8988T (cell line): ENCODE data around the gene NPY2R.

Experiments used
- DNase-seq: peaks from one replicate; pipeline ENCODE4 v3.0.0; 2011

NPY2R gene

GRCh38 chr4:155208258-155209054 lies at the start of gene NPY2R:
Gene NPY2R (plus strand): TSS chr4:155208636. CDS start chr4:155213940, 5,304 bp downstream.
- no peak for DNase-seq

DNA sequence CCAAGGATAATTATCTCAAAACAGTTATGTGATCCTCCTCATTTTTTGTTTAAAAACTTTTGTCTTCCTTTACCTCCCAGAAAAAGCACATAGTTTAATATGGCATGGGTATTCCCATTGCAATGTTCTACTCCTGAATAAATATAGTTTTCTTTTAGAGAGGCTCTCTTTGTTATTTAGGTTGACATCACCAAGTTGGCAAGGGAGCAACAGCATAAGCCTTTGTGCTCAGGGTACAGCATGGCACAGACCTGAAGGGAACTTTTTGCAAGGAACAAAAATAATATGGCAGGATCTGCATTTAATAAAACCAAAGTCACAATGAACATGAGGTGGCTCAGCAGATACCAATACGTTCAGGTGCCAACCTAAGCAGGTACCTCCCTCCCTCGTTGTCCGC lies 47.1 kb upstream of the NPY2R start:
- no peak for DNase-seq

DNA sequence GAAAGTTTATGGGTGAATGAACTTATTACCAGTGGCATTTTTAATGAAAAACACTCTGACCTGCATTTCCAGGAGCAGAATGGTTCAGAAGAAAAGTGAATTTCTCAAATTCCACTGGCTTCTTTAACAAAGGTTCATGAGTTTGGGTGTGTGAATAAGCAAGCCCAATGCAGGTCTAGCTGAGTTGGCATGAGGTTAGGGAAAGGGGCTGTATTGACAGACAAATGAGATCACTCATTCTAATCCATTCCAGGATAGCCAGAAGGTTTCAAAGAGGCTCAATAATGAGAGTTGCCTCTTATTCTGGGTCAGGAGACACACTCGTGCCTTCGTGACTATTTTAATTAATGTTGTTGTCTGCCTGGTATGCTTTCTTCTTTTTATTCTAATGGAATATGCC lies 43.7 kb upstream of the NPY2R start:
- DNase-seq, result no peak

GRCh38 chr4:155170569-155170968 lies 37.9 kb upstream of the NPY2R start:
- DNase-seq, result no peak

GRCh38 chr4:155173371-155173770 lies 35.1 kb upstream of the NPY2R start:
- DNase-seq, result no peak

GRCh38 chr4:155174668-155175067 lies 33.8 kb upstream of the NPY2R start:
- DNase-seq, result no peak

DNA sequence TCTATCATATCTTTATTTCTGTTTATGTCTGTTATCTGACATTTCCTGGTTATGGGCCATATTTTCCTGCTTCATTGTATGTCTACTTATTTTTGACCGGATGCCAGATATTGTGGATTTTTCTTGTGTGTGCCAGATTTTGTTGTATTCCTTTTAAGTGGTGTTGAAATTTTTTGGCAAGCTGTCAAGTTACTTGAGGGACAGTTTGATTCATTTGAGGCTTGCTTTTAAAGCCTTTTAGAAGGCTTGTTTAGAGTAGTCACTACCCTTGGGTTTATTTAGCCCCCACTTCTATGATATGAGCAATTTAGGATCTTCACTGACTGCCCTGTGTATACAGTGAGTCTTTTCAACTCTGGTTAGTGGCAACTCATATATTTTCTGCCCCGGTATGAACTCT lies 29.2 kb upstream of the NPY2R start:
- no peak for DNase-seq

- no peak for DNase-seq
These were observed 21.5 kb upstream of the NPY2R start for GRCh38 chr4:155186972-155187371.

DNA sequence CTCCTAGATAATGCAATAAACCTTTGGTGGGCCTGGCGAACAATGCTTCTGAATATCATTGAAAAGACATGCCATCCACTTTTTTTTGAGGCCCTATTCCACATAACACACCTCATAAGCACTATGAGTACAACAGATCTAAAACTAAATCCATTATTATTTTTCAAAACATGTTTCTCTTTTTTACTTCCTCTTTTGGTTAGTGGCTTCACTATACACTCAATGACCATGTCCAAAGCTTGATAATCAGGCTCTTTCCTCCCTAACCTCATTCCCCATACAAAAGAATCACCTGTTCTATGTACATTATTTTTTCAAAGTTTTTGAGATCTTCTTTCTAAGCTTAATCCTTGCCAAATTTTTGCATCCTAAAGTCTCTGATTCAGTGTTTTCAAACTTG lies 20.4 kb upstream of the NPY2R start:
- DNase-seq, result no peak

DNA sequence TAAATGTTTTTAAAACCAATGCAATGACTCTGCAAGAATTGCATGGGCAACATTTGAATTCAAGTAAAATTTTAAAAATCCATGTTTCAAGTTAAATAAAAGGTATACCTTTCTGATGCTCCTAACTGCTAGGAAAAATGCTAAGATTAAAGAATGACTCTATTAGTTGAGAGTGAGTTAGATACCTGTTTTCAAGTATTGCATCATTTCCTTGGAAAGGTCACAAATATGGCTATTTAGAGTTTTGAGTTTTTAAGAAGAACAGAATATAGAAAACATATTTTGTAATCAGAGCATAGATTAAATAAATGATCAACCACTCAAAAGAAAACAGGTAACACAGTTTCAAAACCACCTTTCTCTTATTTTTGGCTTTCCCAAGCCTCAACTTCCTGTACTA lies 18.3 kb upstream of the NPY2R start:
- no peak for DNase-seq

- DNase-seq, result no peak
These were observed 10.7 kb upstream of the NPY2R start for GRCh38 chr4:155197757-155198156.

GRCh38 chr4:155207534-155208257 lies 740 bp upstream of the NPY2R start:
- no peak for DNase-seq

DNA sequence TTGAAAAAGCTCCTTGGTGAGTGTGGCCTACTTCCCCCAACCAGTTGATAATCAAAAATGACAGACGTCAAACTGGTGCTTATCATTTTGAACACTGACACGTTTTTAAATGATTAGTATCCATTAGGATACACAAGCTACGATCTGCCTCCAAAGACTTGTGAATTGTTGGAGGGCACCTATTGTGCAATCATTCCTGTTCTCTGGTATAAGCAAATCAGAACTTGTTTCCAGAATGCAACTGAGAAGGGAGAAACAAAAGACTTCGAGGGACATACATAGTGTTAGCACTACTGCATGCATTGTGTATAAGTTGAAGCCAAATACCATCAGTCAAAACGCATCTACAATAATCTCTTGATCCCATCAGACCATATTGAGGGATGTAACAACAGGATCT lies 11.6 kb downstream of the NPY2R start:
- DNase-seq, result no peak

DNA sequence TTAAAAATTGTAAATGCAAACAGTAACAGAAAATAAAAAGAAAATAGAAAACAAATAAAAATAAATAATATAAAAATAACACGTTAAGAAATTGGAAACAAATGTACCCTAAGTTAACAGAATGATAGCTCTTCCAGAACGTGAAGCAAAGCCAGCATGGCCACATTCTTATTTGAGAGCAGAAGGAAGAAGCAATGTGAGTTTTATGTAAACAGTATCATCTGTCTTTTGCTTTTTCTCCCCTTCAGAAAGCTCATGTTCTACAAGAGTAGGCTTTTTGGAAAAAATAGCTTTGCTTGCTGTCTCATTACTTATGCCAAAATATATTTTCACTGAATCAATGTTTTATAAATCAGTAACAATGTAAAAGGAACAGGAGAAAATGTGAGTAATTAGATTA lies 18.7 kb downstream of the NPY2R start:
- DNase-seq, result no peak

GRCh38 chr4:155228713-155229112 lies 20.3 kb downstream of the NPY2R start:
- no peak for DNase-seq

GRCh38 chr4:155232432-155232831 lies 24.0 kb downstream of the NPY2R start:
- no peak for DNase-seq

DNA sequence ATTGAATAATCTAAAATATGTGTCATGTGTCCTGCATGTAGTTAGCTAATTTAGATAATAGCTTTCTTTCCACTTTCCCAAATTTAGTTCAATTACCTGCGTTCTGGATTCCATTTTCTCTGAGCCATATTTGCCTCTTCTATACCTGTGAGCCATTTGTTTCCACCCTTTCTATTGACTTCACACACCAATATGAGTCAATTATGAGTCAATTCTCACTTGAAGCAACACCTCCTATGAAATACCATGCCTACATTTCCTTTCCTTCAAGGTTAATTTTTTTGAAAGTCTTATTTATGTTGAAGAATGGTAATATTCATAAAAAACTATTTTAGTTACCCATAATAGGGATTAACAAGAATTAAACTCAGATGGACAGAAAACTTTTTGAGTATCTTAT lies 25.8 kb downstream of the NPY2R start:
- no peak for DNase-seq

DNA sequence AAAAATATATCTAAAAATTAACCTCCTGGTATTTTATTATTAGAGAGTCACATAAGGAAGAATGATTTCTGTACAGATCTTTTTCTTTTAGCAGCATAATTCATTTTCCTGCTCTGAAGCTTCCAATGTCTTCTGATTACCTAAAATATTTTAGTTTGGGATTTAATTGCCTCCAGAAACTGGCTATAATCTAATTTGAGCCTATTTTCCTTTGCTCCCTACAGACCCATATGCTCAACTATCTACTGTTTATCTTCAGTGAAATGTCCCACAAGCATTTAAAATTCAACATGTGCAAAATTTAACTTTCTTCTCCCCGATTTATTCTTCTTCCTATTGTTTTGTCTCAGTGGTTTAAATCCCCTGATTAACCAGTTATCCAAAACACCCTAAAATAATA lies 29.1 kb downstream of the NPY2R start:
- no peak for DNase-seq

- no peak for DNase-seq
These were observed 32.8 kb downstream of the NPY2R start for GRCh38 chr4:155241225-155241624.

DNA sequence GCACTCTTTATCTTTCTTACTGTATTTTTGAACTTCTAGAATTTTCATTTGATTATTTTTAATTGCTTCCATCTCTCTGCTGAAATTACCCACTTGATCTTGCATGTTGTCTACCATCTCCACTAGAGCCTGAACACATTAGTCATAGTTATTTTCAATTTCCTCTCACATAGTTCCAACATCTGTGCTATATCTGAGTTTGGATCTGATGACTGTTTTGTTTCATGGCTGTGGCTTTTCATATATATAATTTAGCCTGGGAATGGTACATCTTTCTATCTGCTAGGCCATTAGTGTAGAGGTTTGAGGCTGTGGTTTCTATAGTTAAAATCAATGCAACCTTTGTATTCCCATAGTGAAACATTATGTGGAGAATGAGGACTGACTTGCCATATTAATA lies 33.2 kb downstream of the NPY2R start:
- DNase-seq, result no peak

- no peak for DNase-seq
These were observed 36.7 kb downstream of the NPY2R start for GRCh38 chr4:155245105-155245504.

DNA sequence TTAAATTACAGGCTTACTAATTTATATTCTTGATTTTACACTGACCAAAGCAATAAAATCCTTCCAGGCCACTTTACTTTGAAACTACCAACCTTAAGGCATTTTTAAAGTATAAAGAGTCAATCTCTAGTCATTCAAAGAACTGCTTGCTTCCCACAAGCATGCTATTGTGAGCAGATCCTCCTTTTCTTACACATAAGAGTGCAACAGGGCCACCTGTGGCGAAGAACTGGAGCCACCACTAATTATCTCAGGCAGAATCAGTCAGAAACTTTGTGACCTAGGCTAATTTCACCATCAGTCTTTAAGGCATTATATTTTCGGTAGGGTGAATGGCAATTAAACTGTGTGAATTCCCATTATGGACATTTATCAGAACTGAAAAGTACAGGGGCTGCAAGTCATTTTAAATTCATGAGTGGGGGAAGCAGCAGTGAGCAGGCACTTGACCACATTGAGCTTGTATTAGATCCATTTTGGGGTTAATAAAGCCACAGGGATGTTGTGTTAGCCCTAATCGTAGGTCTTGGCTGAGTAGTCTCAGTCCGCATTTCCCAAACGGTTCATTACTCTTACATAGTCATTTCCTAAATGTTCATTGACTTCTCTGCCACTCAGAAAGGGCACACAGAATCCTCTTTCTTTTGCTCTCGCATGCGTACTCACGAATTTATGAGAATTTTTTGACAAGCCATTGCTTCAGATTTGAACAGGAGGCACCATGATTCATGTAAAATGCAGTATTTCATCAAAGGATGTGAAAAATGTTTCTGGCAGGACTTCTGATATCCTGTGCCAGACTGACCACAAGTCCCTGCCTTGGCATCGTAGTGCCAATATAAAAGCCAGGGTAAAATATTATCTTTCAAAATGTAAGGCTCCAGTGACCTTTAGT lies 39.8 kb downstream of the NPY2R start:
- DNase-seq, result no peak

DNA sequence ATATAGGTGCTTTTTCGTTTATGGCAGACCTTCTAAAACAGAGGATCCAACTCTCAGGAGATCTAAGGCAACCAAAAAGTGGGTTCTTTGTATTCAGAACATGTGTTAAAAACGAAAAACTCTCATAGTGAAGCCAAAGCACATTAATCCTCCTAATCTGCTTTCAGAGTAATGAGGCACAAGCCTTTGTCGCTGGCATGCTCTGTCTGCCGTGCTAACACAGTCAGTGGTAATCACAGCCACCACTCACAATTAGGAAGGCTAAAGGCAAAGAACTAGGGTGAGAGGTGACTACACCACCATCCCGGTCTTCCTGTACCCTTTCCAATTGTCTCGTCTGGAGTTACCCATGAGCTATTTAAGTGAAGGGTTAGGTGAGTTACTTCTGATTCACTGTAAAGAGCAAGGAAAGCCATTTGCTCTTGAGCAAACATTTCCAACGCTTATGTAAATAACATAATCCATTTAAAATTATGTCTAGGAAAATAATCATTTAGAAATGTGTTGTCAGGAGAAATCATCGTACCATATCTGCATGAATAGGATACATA lies 40.7 kb downstream of the NPY2R start:
- no peak for DNase-seq
